ENCODE results near the gene NR3C1.
"Not testable (repeated sequence)": the region's sequence is repeated elsewhere in the genome, so short reads cannot be mapped to it uniquely, and the experiment has no call there.

Gene NR3C1

DNA sequence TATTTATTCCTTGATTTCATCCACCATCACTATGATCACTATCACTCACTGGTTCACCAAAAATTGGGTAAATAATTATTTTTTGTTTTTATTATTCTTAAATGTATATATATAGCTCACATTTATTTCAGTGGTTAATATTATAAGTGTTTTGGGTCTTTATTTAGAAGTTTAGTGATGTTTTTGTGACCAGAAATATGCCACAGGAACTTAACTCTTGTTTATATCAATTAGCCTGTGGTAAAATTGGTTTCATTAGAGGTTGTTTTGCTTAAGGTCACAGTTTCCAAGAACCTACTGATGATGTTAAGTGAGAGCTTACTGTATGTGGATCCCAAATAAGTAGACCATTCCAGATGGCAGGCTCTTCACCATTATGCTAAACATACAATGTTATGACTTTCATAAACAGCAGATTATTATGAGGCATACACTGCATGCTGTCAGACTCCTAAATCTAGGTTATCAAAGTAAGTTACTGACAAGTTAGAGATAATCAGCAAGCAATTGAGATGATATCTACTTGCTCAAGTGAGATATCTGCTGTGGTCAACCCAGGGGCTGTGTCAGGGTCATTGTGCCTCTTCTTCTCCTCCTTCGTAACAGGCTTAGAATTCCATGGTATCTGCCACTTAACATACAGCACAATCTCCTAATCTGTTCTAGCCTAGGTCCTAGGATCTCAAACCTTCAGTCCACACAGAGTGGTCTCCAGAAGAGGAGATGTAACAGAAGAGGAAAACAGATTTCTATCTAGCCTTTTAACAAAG, 57.6 kb downstream of the NR3C1 start:
- peaks cover 7% of the 10 kb centered on the region for H3K4me1 ChIP-seq (ENCODE audit: control insufficient read depth, insufficient read depth, low read length, poor library complexity, severe bottlenecking)
- H3K9me3 ChIP-seq (ENCODE audit: control insufficient read depth, low read length): no peaks in the 10 kb centered on the region
- no peaks in the 10 kb centered on the region for H3K36me3 ChIP-seq (ENCODE audit: control insufficient read depth, insufficient read depth, low read length)
- no CpG with 5 or more reads among the region's 1 CpG for WGBS, 2 experiments (ENCODE audit: insufficient coverage in 2 of 2)
- no peak overlapping the region for H3K27ac ChIP-seq (ENCODE audit: low read depth, low read length, severe bottlenecking)
- H3K4me3 ChIP-seq (ENCODE audit: extremely low read depth, insufficient read depth, low read length, poor library complexity, severe bottlenecking): no peak overlapping the region

DNA sequence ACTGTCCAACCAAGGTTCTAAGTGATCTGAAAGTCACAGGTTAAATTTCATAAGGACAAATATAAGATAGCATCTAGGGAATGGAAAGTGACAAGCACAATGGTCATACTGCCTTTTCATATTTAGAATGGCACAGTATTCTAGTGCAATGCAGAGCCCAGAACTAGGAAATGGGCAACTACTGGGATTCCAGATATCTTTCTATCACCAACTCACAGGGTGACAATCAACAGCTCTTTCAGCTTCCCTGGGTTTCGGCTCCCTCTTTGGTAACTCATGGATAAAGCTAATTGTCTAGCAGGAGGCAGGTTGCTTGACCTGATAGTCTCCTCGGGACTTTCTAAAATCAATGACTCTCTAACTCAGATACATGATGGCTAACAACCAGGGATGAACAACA, 60.4 kb downstream of the NR3C1 start:
- 100% methylated on average over 1 of the region's 2 CpGs; no CpG with 5 or more reads in 1 of the 2 experiments for WGBS, 2 experiments (ENCODE audit: insufficient coverage in 2 of 2)
- H3K4me3 ChIP-seq (ENCODE audit: extremely low read depth, insufficient read depth, low read length, poor library complexity, severe bottlenecking): no peak overlapping the region
- no peaks in the 10 kb centered on the region for H3K36me3 ChIP-seq (ENCODE audit: control insufficient read depth, insufficient read depth, low read length)
- no peak overlapping the region for H3K27ac ChIP-seq (ENCODE audit: low read depth, low read length, severe bottlenecking)
- H3K9me3 ChIP-seq (ENCODE audit: control insufficient read depth, low read length): no peaks in the 10 kb centered on the region
- H3K4me1 ChIP-seq (ENCODE audit: control insufficient read depth, insufficient read depth, low read length, poor library complexity, severe bottlenecking): no peaks in the 10 kb centered on the region

DNA sequence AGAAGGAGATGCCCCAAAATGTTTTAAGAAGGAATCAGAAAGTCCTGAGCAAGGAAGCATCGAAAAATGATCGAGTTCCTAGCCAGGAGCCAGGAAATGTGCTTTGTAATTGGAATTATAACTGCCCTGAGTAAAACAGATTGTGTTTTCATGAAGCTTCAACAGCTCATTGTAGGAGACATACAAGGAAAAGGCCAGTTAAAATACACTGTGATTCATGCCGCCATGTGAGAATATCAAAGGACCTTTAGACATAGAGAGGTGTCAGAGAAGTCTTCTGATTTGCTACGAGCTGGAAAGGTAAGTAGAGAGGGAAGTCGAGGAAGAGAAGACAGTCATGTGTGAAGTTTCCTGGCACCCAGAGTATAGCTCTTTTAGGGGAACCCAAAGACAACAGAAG, 60.9 kb downstream of the NR3C1 start:
- H3K4me3 ChIP-seq (ENCODE audit: extremely low read depth, insufficient read depth, low read length, poor library complexity, severe bottlenecking): no peak overlapping the region
- H3K4me1 ChIP-seq (ENCODE audit: control insufficient read depth, insufficient read depth, low read length, poor library complexity, severe bottlenecking): no peaks in the 10 kb centered on the region
- H3K36me3 ChIP-seq (ENCODE audit: control insufficient read depth, insufficient read depth, low read length): no peaks in the 10 kb centered on the region
- WGBS, 2 experiments (ENCODE audit: insufficient coverage in 2 of 2): 95 to 100% methylated on average over 4 of the region's 5 CpGs
- no peak overlapping the region for H3K27ac ChIP-seq (ENCODE audit: low read depth, low read length, severe bottlenecking)
- H3K9me3 ChIP-seq (ENCODE audit: control insufficient read depth, low read length): no peaks in the 10 kb centered on the region

DNA sequence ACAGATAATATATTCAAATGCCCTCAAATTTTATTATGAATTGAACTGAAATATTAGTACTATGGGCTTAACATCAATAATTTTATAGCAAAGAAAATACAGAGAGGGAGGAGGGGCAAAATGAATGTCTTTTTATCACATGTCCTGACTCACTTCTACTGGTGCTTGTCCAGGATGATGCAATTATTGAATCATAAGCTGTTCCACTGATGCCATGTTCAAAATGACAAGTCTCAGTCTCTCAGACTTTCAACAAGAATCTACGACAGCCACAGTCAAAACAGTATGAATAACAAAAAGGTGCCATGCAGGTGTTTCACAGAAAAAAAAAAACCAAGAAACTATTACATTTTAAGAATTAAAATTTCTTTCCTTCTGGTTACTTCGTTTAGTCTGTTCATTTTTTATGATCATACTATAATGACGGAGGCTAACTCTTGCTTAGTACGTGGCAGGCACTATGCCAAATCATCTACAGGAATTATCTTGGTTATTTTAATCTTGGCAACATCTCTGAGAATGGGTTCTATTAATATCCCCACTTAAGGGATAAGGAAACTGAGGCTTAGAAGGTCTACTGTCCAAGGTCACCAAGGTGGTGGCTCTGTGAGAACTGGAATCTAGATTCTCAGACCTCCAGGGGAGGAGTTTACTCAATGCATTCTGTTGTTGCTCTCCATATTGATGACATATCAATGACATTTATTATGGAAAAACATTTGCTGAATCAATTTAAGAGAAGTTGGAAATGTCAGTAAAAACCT, 61.5 kb downstream of the NR3C1 start:
- 92% methylated on average over 2 of the region's 4 CpGs; no CpG with 5 or more reads in 1 of the 2 experiments for WGBS, 2 experiments (ENCODE audit: insufficient coverage in 2 of 2)
- Histone ChIP-seq H3K36me3 (ENCODE audit: control insufficient read depth, insufficient read depth, low read length) (no peaks in the 10 kb centered on the region), H3K27ac (ENCODE audit: low read depth, low read length, severe bottlenecking) (no peak overlapping the region), H3K9me3 (ENCODE audit: control insufficient read depth, low read length) (no peaks in the 10 kb centered on the region), H3K4me1 (ENCODE audit: control insufficient read depth, insufficient read depth, low read length, poor library complexity, severe bottlenecking) (no peaks in the 10 kb centered on the region), H3K4me3 (ENCODE audit: extremely low read depth, insufficient read depth, low read length, poor library complexity, severe bottlenecking) (no peak overlapping the region)

DNA sequence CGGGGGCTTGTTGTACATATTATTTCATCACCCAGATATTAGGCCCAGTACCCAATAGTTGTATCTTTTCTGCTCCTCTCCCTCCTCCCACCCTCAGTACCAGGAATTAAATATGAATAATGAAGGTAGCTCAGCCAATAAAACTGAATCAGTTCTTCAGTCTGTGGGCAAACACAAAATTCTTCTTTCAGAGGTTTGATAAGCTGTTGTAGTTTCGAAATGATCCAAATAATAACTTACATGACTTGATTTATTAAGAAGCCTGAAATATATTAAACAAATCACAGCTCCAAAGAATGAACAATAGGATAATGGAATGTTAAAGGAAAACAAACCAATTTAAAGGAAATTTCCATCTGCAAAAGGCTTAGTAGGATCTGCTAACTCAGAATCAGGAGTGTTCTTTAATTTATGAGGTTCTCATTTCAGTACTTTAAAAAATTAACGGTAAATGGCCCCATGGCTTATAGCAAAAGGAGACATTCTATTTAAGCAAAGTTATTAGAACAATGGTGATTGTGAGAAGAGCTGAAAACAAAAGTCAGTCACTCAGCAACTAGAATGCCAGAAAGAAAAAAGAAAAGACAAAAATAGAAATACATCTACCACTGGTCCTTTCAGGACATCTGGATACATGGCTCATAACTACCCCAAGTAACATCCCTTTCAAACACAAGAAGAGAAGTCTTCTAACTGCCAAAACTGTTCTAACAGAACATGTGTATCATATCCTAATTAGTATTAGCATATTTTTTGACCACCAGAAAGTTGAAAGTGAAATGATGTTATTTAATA, 62.4 kb downstream of the NR3C1 start:
- Histone ChIP-seq H3K4me3 (ENCODE audit: extremely low read depth, insufficient read depth, low read length, poor library complexity, severe bottlenecking) (no peak overlapping the region), H3K36me3 (ENCODE audit: control insufficient read depth, insufficient read depth, low read length) (no peaks in the 10 kb centered on the region), H3K27ac (ENCODE audit: low read depth, low read length, severe bottlenecking) (no peak overlapping the region), H3K9me3 (ENCODE audit: control insufficient read depth, low read length) (no peaks in the 10 kb centered on the region), H3K4me1 (ENCODE audit: control insufficient read depth, insufficient read depth, low read length, poor library complexity, severe bottlenecking) (no peaks in the 10 kb centered on the region)
- WGBS, 2 experiments (ENCODE audit: insufficient coverage in 2 of 2): no CpG with 5 or more reads among the region's 3 CpGs

DNA sequence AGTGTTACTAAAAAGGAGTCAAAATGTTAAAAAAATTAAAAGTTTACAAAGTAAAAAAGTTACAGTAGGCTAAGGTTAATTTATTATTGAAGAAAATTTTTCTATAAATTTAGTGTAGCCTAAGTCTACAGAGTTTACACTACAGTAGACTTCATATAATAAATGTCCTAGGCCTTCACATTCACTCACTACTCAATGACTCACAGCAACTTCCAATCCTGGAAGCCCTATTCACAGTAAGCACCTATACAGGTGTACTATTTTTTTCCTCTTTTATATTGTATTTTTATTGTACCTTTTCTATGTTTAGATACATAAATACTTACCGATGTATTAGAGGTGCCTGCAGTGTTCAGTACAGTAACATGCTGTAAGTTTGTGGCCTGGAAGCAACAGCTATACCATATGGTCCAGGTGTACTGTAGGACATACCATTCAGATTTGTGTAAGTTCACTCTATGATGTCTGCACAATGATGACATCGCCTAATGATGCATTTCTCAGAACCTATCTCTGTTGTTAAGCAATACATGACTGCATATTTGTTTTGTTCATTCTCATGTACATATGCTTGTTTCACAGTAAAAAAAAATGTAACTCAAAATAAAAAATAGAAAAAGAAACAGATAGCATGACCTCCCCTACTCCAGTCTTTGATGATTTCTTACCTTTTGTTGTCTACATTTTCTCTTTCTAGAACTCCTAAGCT, 64.7 kb downstream of the NR3C1 start:
- Histone ChIP-seq H3K9me3 (ENCODE audit: control insufficient read depth, low read length) (no peaks in the 10 kb centered on the region), H3K4me3 (ENCODE audit: extremely low read depth, insufficient read depth, low read length, poor library complexity, severe bottlenecking) (no peak overlapping the region), H3K36me3 (ENCODE audit: control insufficient read depth, insufficient read depth, low read length) (no peaks in the 10 kb centered on the region), H3K4me1 (ENCODE audit: control insufficient read depth, insufficient read depth, low read length, poor library complexity, severe bottlenecking) (no peaks in the 10 kb centered on the region), H3K27ac (ENCODE audit: low read depth, low read length, severe bottlenecking) (no peak overlapping the region)
- 100% methylated on average over 1 of the region's 2 CpGs; no CpG with 5 or more reads in 1 of the 2 experiments for WGBS, 2 experiments (ENCODE audit: insufficient coverage in 2 of 2)

DNA sequence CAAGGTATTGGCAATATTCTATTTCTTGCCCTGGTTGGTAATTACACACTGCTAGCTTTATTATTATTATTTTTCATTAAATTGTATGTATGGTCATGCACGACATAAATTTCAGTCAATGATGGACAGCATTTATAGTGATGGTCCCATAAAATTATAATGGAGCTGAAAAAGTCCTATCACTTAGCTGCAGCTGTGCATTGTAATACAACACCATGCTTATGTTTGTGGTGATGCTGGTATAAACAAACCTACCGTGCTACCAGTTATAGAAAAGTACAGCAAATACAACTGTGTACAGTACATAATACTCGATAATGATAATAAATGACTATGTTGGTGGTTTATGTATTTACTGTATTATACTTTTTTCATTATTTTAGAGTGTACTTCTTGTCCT, 65.5 kb downstream of the NR3C1 start:
- H3K9me3 ChIP-seq (ENCODE audit: control insufficient read depth, low read length): no peaks in the 10 kb centered on the region
- no peak overlapping the region for H3K4me3 ChIP-seq (ENCODE audit: extremely low read depth, insufficient read depth, low read length, poor library complexity, severe bottlenecking)
- no peak overlapping the region for H3K27ac ChIP-seq (ENCODE audit: low read depth, low read length, severe bottlenecking)
- WGBS, 2 experiments (ENCODE audit: insufficient coverage in 2 of 2): no CpG with 5 or more reads among the region's 3 CpGs
- no peaks in the 10 kb centered on the region for H3K4me1 ChIP-seq (ENCODE audit: control insufficient read depth, insufficient read depth, low read length, poor library complexity, severe bottlenecking)
- no peaks in the 10 kb centered on the region for H3K36me3 ChIP-seq (ENCODE audit: control insufficient read depth, insufficient read depth, low read length)

DNA sequence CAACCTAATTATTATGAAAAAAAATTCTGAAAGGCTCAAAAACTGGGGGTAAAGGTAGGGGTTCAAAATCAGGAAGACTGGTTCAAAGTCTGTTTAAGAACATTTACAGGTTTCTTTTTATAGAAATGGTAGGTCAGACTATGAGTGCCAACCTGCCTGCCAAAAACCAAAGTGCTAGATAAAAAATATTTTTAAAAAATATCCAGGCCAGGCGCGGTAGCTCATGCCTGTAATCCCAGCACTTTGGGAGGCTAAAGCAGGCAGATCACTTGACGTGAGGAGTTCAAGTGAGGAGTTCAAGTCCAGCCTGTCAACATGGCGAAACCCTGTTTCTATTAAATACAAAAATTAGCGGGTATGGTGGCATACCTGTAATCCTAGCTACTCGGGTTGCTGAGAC, 67.0 kb downstream of the NR3C1 start:
- Histone ChIP-seq H3K4me1 (ENCODE audit: control insufficient read depth, insufficient read depth, low read length, poor library complexity, severe bottlenecking) (no peaks in the 10 kb centered on the region), H3K36me3 (ENCODE audit: control insufficient read depth, insufficient read depth, low read length) (no peaks in the 10 kb centered on the region), H3K4me3 (ENCODE audit: extremely low read depth, insufficient read depth, low read length, poor library complexity, severe bottlenecking) (no peak overlapping the region), H3K27ac (ENCODE audit: low read depth, low read length, severe bottlenecking) (no peak overlapping the region), H3K9me3 (ENCODE audit: control insufficient read depth, low read length) (no peaks in the 10 kb centered on the region)
- 96 to 97% methylated on average over 4 to 6 of the region's 6 CpGs for WGBS, 2 experiments (ENCODE audit: insufficient coverage in 2 of 2)

DNA sequence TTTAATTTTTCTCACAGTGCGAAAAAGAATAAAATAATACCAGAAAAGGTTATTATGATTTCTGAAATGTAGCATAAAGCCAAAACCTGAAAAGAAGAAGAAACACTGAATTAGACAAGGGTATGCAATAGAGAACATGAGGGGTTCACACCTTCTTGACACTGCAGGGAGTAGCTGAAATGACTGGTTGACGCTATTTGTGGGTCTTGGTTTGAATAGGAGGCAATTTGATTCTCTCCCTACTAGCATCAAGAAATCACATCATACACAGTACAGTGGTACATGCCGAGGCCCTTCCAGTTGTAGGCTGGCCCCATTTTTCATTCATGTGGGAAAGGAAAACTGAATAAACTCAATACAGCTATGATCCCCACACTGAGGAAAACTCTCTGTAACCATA, 68.6 kb downstream of the NR3C1 start:
- Histone ChIP-seq H3K9me3 (ENCODE audit: control insufficient read depth, low read length) (no peaks in the 10 kb centered on the region), H3K4me3 (ENCODE audit: extremely low read depth, insufficient read depth, low read length, poor library complexity, severe bottlenecking) (no peak overlapping the region), H3K36me3 (ENCODE audit: control insufficient read depth, insufficient read depth, low read length) (no peaks in the 10 kb centered on the region), H3K4me1 (ENCODE audit: control insufficient read depth, insufficient read depth, low read length, poor library complexity, severe bottlenecking) (no peaks in the 10 kb centered on the region), H3K27ac (ENCODE audit: low read depth, low read length, severe bottlenecking) (no peak overlapping the region)
- 100% methylated on average over 1 of the region's 3 CpGs for WGBS, 2 experiments (ENCODE audit: insufficient coverage in 2 of 2)

DNA sequence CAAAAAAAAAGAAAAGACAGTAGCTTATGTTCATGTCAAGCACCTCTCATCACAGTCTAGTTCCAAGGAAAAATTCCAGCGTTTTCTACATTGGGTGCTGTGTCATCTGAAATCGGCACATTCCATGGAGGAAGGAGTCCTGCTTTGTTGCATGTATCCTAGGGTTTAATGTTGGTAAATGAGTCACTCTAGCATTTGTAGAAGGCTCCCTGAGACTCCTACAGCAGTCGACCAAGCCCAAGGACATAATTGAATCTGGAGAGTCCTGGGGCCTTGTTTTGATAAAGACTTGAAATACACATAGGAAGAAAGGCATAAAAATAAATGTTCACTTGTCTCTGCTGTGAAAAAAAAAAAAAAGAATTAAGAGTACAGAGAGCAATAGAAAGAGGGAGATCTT, 69.1 kb downstream of the NR3C1 start:
- WGBS, 2 experiments (ENCODE audit: insufficient coverage in 2 of 2): 100% methylated on average over 1 of the region's 3 CpGs; no CpG with 5 or more reads in 1 of the 2 experiments
- H3K4me3 ChIP-seq (ENCODE audit: extremely low read depth, insufficient read depth, low read length, poor library complexity, severe bottlenecking); H3K9me3 ChIP-seq (ENCODE audit: control insufficient read depth, low read length); H3K4me1 ChIP-seq (ENCODE audit: control insufficient read depth, insufficient read depth, low read length, poor library complexity, severe bottlenecking); H3K36me3 ChIP-seq (ENCODE audit: control insufficient read depth, insufficient read depth, low read length); H3K27ac ChIP-seq (ENCODE audit: low read depth, low read length, severe bottlenecking): not testable (repeated sequence)

Data from mesodermal cell (in vitro differentiated cells).